ENCODE data around the gene CLDN19. TPM values are rescaled to one million over a fixed set of nuclear protein-coding genes. Genes with fewer than 3 reads are reported as not detected.

Gene CLDN19
- polyA plus RNA-seq, 2 of the 4 experiments (the other 2 are of a cell fraction): 0.03 TPM; not detected in 1

- TF ChIP-seq BCL3 (IDR thresholded peaks at IDR 0.05) (no peak), HDAC2 (IDR thresholded peaks at IDR 0.05) (no peak), MAZ (IDR thresholded peaks at IDR 0.05; ENCODE audit: borderline replicate concordance, low read depth, low read length) (no peak), ELK1 (IDR thresholded peaks at IDR 0.05; ENCODE audit: low read depth, low read length) (no peak), RFX5 (IDR thresholded peaks at IDR 0.05) (no peak), MYC (IDR thresholded peaks at IDR 0.05; ENCODE audit: borderline replicate concordance, low read length) (no peak), NPAS2 (CRISPR knock-in tag; IDR thresholded peaks at IDR 0.05; ENCODE audit: borderline replicate concordance) (no peak), SMC3 (IDR thresholded peaks at IDR 0.05) (no peak), CBX8 (IDR thresholded peaks at IDR 0.05) (no peak), NFE2L2 (conservative IDR thresholded peaks at IDR 0.05; ENCODE audit: low read length) (no peak), TFCP2L1 (CRISPR knock-in tag; IDR thresholded peaks at IDR 0.05) (no peak)
These were observed 3.5 kb upstream of the CLDN19 start (continued) for GRCh38 chr1:42743317-42744147.

- ChIA-PET POLR2A (no interaction called here), CTCF (no interaction called here)
- DNase-seq (ENCODE audit: low read depth in 1 of 2, low spot score in 1 of 2): no peak
- H3K9me3 ChIP-seq: no peaks in the 10 kb centered on the region
- no peak for FAIRE-seq
- no peak for ATAC-seq
- H3K4me2 ChIP-seq: no peak overlapping the region
- TF ChIP-seq GATA3 (IDR thresholded peaks at IDR 0.05; ENCODE audit: borderline replicate concordance) (no peak), HOXB13 (CRISPR knock-in tag; IDR thresholded peaks at IDR 0.05; ENCODE audit: low read depth) (no peak)
- no peak overlapping the region for H3K4me3 ChIP-seq
- H3K4me1 ChIP-seq: no peaks in the 10 kb centered on the region
- 81% methylated on average over 9 of the region's 9 CpGs for WGBS (ENCODE audit: missing lambda C conversion rate)
- no peak overlapping the region for H3K27ac ChIP-seq
These were observed 2.7 kb upstream of the CLDN19 start for GRCh38 chr1:42742617-42743316.

- no peaks in the 10 kb centered on the region for H3K4me1 ChIP-seq
- ATAC-seq (no peak), FAIRE-seq (no peak), DNase-seq (ENCODE audit: low read depth in 1 of 2, low spot score in 1 of 2) (no peak)
- no peak overlapping the region for H3K4me3 ChIP-seq
- H3K27ac ChIP-seq: no peak overlapping the region
- POLR2A ChIA-PET: no interaction called here
- no peaks in the 10 kb centered on the region for H3K9me3 ChIP-seq
- no peak for TF ChIP-seq HMGXB4 (CRISPR knock-in tag; IDR thresholded peaks at IDR 0.05; ENCODE audit: borderline replicate concordance)
- TF ChIP-seq NFE2L2 (conservative IDR thresholded peaks at IDR 0.05; ENCODE audit: low read length): no peak
- TF ChIP-seq NPAS2 (CRISPR knock-in tag; IDR thresholded peaks at IDR 0.05; ENCODE audit: borderline replicate concordance): no peak
- no peak for TF ChIP-seq TP53 (CRISPR knock-in tag; IDR thresholded peaks at IDR 0.05)
- no peak for TF ChIP-seq ELK1 (IDR thresholded peaks at IDR 0.05; ENCODE audit: low read depth, low read length)
- TF ChIP-seq KDM5A (IDR thresholded peaks at IDR 0.05): no peak
- no peak for TF ChIP-seq HDAC2 (IDR thresholded peaks at IDR 0.05)
- no peak for TF ChIP-seq BHLHE40 (IDR thresholded peaks at IDR 0.05; ENCODE audit: low read depth, low read length)
- no peak for TF ChIP-seq CBX2 (IDR thresholded peaks at IDR 0.05; ENCODE audit: borderline replicate concordance, low read depth)
- no peak for TF ChIP-seq CHD2 (IDR thresholded peaks at IDR 0.05; ENCODE audit: low read length, partially characterized antibody)
- TF ChIP-seq RAD21 (conservative IDR thresholded peaks at IDR 0.05 in 1 of 2, IDR thresholded peaks at IDR 0.05 in 1 of 2): no peak
- no peak for TF ChIP-seq USF2 (IDR thresholded peaks at IDR 0.05)
- no peak for TF ChIP-seq ESRRA (IDR thresholded peaks at IDR 0.05; ENCODE audit: borderline replicate concordance, low read length)
- no peak for TF ChIP-seq ZC3H11A (IDR thresholded peaks at IDR 0.05)
- no peak for TF ChIP-seq KDM1A (IDR thresholded peaks at IDR 0.05; ENCODE audit: low read depth)
- no peak for TF ChIP-seq ZFP36 (IDR thresholded peaks at IDR 0.05; ENCODE audit: borderline replicate concordance, partially characterized antibody)
- TF ChIP-seq POLR2AphosphoS2 (conservative IDR thresholded peaks at IDR 0.05; ENCODE audit: low read length): no peak
- no peak for TF ChIP-seq PHF8 (IDR thresholded peaks at IDR 0.05; ENCODE audit: borderline replicate concordance, low read depth)
- TF ChIP-seq RFX5 (IDR thresholded peaks at IDR 0.05): no peak
- TF ChIP-seq EP300 (IDR thresholded peaks at IDR 0.05): no peak
- H3K4me2 ChIP-seq: no peak overlapping the region
- WGBS (ENCODE audit: missing lambda C conversion rate): 84% methylated on average over 8 of the region's 8 CpGs
- CTCF ChIA-PET: no interaction called here
These were observed 2.1 kb upstream of the CLDN19 start for GRCh38 chr1:42742141-42742540.

All from A549 (cell line).